Loucy (cell line): ENCODE measurements around the gene C1orf50.

ENCODE experiments used
- H2AFZ ChIP-seq: fragments of 200-600 bp; sonication (generic); 2 replicates; pipeline ENCODE4 v1.6.0; 2016; ENCODE audit warnings: antibody characterized with exemption, mild to moderate bottlenecking, low read length, moderate library complexity
- H3F3A ChIP-seq: fragments of 200-600 bp; 2 replicates; pipeline ENCODE4 v1.6.0; 2016; ENCODE audit warnings: antibody characterized with exemption, low read depth, mild to moderate bottlenecking
- H3K27me3 ChIP-seq: fragments of 200-600 bp; sonication (generic); 2 replicates; pipeline ENCODE4 v1.6.1; 2014; ENCODE audit warnings: low read length, mild to moderate bottlenecking; ENCODE audit not compliant: insufficient read depth, poor library complexity, severe bottlenecking
- H3K36me3 ChIP-seq: fragments of 200-600 bp; sonication (generic); 2 replicates; pipeline ENCODE4 v1.6.1; 2016; ENCODE audit warnings: low read length; ENCODE audit not compliant: insufficient read depth
- H3K4me1 ChIP-seq: fragments of 200-600 bp; sonication (generic); 2 replicates; pipeline ENCODE4 v1.5.1; 2014; ENCODE audit warnings: low read length, mild to moderate bottlenecking; ENCODE audit not compliant: insufficient read depth, poor library complexity, severe bottlenecking
- H3K4me2 ChIP-seq: fragments of 200-600 bp; sonication (generic); 2 replicates; pipeline ENCODE4 v1.6.0; 2014; ENCODE audit warnings: antibody characterized with exemption, low read length, low read depth, mild to moderate bottlenecking; ENCODE audit not compliant: poor library complexity, severe bottlenecking
- H3K4me3 ChIP-seq: fragments of 200-600 bp; sonication (generic); 2 replicates; pipeline ENCODE4 v1.5.1; 2014; ENCODE audit warnings: low read length, mild to moderate bottlenecking, mixed read lengths; ENCODE audit not compliant: poor library complexity, severe bottlenecking
- H3K79me2 ChIP-seq: fragments of 200-600 bp; sonication (generic); 2 replicates; pipeline ENCODE4 v1.6.1; 2014; ENCODE audit warnings: low read length; ENCODE audit not compliant: insufficient read depth
- H3K9ac ChIP-seq: fragments of 200-600 bp; sonication (generic); 2 replicates; pipeline ENCODE4 v1.6.0; 2014; ENCODE audit warnings: mild to moderate bottlenecking, low read depth, low read length, moderate library complexity; ENCODE audit not compliant: poor library complexity, severe bottlenecking
- H3K9me2 ChIP-seq: fragments of 200-600 bp; sonication (generic); replicated peaks from 2 replicates; pipeline ENCODE4 v1.6.1; 2016; ENCODE audit warnings: low read depth, low read length, mixed read lengths
- H3K9me3 ChIP-seq: fragments of 200-600 bp; sonication (generic); 2 replicates; pipeline ENCODE4 v1.6.1; 2014; ENCODE audit warnings: mild to moderate bottlenecking, antibody characterized with exemption, low read length, low read depth; ENCODE audit not compliant: insufficient read depth
- H4K20me1 ChIP-seq: fragments of 200-600 bp; sonication (generic); 2 replicates; pipeline ENCODE4 v1.6.0; 2014; ENCODE audit warnings: antibody characterized with exemption, low read length, mild to moderate bottlenecking; ENCODE audit not compliant: insufficient read depth, poor library complexity, severe bottlenecking
- CTCF ChIP-seq: fragments of 200-600 bp; sonication (generic); conservative IDR thresholded peaks from 2 replicates; pipeline ENCODE4 v1.5.1; 2014; ENCODE audit warnings: mild to moderate bottlenecking, antibody characterized with exemption, low read length
- EZH2phosphoT487 ChIP-seq: fragments of 200-600 bp; IDR thresholded peaks from 2 replicates; pipeline ENCODE4 v1.6.1; 2018; ENCODE audit warnings: antibody characterized with exemption, mild to moderate bottlenecking, moderate library complexity, borderline replicate concordance

C1orf50 gene

DNA sequence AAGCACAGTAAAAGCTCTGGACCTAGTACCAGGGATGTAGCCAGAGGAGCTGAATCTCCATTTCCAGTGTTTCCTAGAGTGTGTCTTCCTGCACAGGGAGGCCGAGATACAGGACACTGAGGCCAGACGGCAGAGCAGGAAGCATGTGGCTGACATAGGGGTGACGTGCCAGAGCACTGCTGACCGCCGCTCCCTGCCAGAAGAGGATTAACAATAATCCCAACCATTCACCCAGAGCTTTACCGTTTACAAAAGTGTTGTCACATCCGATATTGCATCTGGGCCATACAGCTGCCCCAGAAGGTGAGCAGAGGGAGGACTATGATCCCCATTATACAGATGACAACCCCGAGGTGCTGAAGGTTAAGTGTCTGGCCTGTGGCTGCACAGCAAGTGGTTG lies 21.2 kb upstream of the C1orf50 start:
- Histone ChIP-seq H3F3A (no peaks in the 10 kb centered on the region), H3K9me2 (no peaks in the 10 kb centered on the region), H4K20me1 (no peaks in the 10 kb centered on the region), H3K27me3 (no peaks in the 10 kb centered on the region), H3K9ac (no peak overlapping the region), H3K4me3 (no peak overlapping the region), H2AFZ (no peak overlapping the region), H3K36me3 (peaks cover 21% of the 10 kb centered on the region; the same call in 1 of the 2 replicates), H3K4me1 (no peaks in the 10 kb centered on the region), H3K9me3 (no peaks in the 10 kb centered on the region), H3K79me2 (no peaks in the 10 kb centered on the region), H3K4me2 (no peak overlapping the region)
- no peak for TF ChIP-seq CTCF
- no peak for TF ChIP-seq EZH2phosphoT487

- no peaks in the 10 kb centered on the region for H3F3A ChIP-seq
- no peaks in the 10 kb centered on the region for H3K9me3 ChIP-seq
- no peak overlapping the region for H3K9ac ChIP-seq
- H3K4me1 ChIP-seq: no peaks in the 10 kb centered on the region
- H3K9me2 ChIP-seq: no peaks in the 10 kb centered on the region
- H2AFZ ChIP-seq: no peak overlapping the region
- H3K4me2 ChIP-seq: no peak overlapping the region
- H3K27me3 ChIP-seq: no peaks in the 10 kb centered on the region
- peaks cover 21% of the 10 kb centered on the region; the same call in 1 of the 2 replicates for H3K36me3 ChIP-seq
- TF ChIP-seq CTCF (no peak), EZH2phosphoT487 (no peak)
- no peaks in the 10 kb centered on the region for H3K79me2 ChIP-seq
- no peaks in the 10 kb centered on the region for H4K20me1 ChIP-seq
- H3K4me3 ChIP-seq: no peak overlapping the region
These were observed 20.5 kb upstream of the C1orf50 start for GRCh38 chr1:42746436-42747105.

DNA sequence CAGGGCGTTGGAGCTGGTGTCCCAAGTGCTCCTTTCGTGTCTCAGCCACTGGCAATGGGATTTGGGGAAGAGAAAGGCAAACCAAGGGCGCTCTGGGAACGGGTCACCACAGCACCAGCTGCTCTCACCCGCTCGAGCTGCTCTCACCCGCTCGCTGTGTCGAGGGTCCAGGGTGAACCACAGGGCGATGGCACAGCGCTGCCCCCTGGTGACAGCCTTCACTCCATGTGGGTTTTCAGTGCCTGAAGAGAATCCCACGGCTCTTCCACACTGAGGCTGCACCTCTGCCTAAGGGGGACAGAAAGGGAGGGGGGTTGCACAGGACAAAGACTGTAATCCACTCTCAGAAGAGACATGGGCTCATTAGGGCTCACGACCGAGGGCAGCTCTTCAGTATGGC lies 19.9 kb upstream of the C1orf50 start:
- H3K4me1 ChIP-seq: no peaks in the 10 kb centered on the region
- H3K27me3 ChIP-seq: no peaks in the 10 kb centered on the region
- H3K9ac ChIP-seq: no peak overlapping the region
- H3K36me3 ChIP-seq: peaks cover 27% of the 10 kb centered on the region; the same call in 1 of the 2 replicates
- no peak overlapping the region for H3K4me2 ChIP-seq
- no peaks in the 10 kb centered on the region for H3F3A ChIP-seq
- TF ChIP-seq EZH2phosphoT487 (no peak), CTCF (peak; percentile 81)
- no peaks in the 10 kb centered on the region for H3K9me3 ChIP-seq
- H3K4me3 ChIP-seq: no peak overlapping the region
- no peaks in the 10 kb centered on the region for H4K20me1 ChIP-seq
- no peak overlapping the region for H2AFZ ChIP-seq
- H3K79me2 ChIP-seq: no peaks in the 10 kb centered on the region
- no peaks in the 10 kb centered on the region for H3K9me2 ChIP-seq
